ENCODE data around the gene CNTN4. TPM values are rescaled to one million over a fixed set of nuclear protein-coding genes. Genes with fewer than 3 reads are reported as not detected.

CNTN4 gene
- total and polyA plus RNA-seq, 2 of the 8 experiments (the other 6 are each of a cell fraction or from before 2014, with no cell fraction given), result 0.41 to 2.2 TPM

- no peak for TF ChIP-seq CHD7 (IDR thresholded peaks at IDR 0.05; ENCODE audit: insufficient replicate concordance, low read length)
- TF ChIP-seq YY1 (IDR thresholded peaks at IDR 0.05; ENCODE audit: low read depth, low read length), result no peak
- no peak for TF ChIP-seq GTF2F1 (IDR thresholded peaks at IDR 0.05; ENCODE audit: borderline replicate concordance, low read depth, low read length)
- TF ChIP-seq POLR2AphosphoS5 (IDR thresholded peaks at IDR 0.05; ENCODE audit: low read depth, low read length), result no peak
- no peak for TF ChIP-seq HDAC6 (IDR thresholded peaks at IDR 0.05; ENCODE audit: low read depth, low read length)
- TF ChIP-seq JUND (IDR thresholded peaks at IDR 0.05; ENCODE audit: low read length), result no peak
- TF ChIP-seq HDAC2 (IDR thresholded peaks at IDR 0.05; ENCODE audit: borderline replicate concordance in 1 of 2, low read depth in 2 of 2, low read length in 2 of 2), result no peak
- no peak for TF ChIP-seq TBP (IDR thresholded peaks at IDR 0.05; ENCODE audit: low read depth, low read length)
Observed at GRCh38 chr3:2731843-2732242, 633.2 kb downstream of the CNTN4 start (continued).
